GM18526 (cell line): ENCODE data around the gene CD302.

Experiments used
- POLR2A ChIP-seq: IDR thresholded peaks from 3 replicates; pipeline ENCODE4 v1.6.1; 2011; ENCODE audit not compliant: insufficient read length; ENCODE audit errors: extremely low read depth

The CD302 gene

GRCh38 chr2:159735648-159736047 lies 62.4 kb downstream of the CD302 start:
- TF ChIP-seq POLR2A = no peak

- TF ChIP-seq POLR2A = no peak
These were observed 69.4 kb downstream of the CD302 start for GRCh38 chr2:159728629-159729028.

GRCh38 chr2:159725713-159726112 lies 72.3 kb downstream of the CD302 start:
- no peak for TF ChIP-seq POLR2A

- TF ChIP-seq POLR2A = no peak
These were observed 75.4 kb downstream of the CD302 start for GRCh38 chr2:159722580-159722979.

GRCh38 chr2:159720676-159721075 lies 77.3 kb downstream of the CD302 start:
- TF ChIP-seq POLR2A = no peak
